ENCODE results near the gene MYH9. TPM values are rescaled to one million over a fixed set of nuclear protein-coding genes. Genes with fewer than 3 reads are reported as not detected.
A peak's percentile ranks its signal among the peaks of the same experiment; 100 is the strongest.
"Not testable (repeated sequence)": the region's sequence is repeated elsewhere in the genome, so short reads cannot be mapped to it uniquely, and the experiment has no call there.

The MYH9 gene
- total RNA-seq, 1 donor from 2014 or later, result 111 TPM

DNA sequence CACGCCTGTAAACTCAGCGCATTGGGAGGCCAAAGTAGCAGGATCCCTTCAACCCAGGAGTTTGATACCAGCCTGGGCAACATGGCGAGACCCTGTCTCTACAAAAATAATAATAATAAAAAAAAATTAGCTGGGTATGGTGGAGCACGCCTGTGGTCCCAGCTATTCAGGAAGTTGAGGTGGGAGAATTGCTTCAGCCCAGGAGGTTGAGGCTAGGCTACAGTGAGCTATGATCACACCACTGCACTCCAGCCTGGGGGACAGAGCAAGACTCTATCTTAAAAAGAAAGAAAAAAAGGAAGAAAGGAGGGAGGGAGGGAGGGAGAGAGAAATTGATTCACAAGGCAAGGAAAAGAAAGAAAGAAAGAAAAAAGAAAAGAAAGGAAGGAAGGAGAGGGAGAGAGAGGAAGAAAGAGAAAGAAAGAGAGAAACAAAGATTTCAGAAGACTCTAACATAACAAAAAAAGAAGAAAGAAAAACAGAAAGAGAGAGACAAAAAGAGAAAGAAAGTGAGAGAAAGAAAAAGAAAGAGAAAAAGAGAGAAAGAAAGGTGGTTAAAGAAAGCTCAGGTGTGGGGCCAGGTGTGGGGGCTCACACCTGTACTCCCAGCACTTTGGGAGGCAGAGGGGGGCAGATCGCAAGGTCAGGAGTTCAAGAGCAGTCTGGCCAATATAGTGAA lies 37.3 kb upstream of the MYH9 start:
- Histone ChIP-seq H3K9ac (ENCODE audit: low read depth in 1 of 3, low read length in 3 of 3) (no peak overlapping the region), H3K27me3 (ENCODE audit: control insufficient read depth in 3 of 3, insufficient read depth in 3 of 3, low read length in 3 of 3) (no peaks in the 10 kb centered on the region), H3K36me3 (ENCODE audit: control insufficient read depth in 3 of 3, insufficient read depth in 3 of 3, low read length in 3 of 3) (no peaks in the 10 kb centered on the region), H3K9me3 (ENCODE audit: control insufficient read depth in 3 of 3, low read length in 3 of 3) (no peaks in the 10 kb centered on the region), H3K27ac (ENCODE audit: low read depth, low read length) (no peak overlapping the region), H3K4me3 (ENCODE audit: low read length in 3 of 3) (no peak overlapping the region), H3K4me1 (ENCODE audit: control insufficient read depth in 3 of 3, insufficient read depth in 3 of 3, low read length in 3 of 3) (peaks cover 0 to 8% (median 0%) of the 10 kb centered on the region in 3 donors)

- H3K27ac ChIP-seq (ENCODE audit: low read depth, low read length); H3K4me3 ChIP-seq (ENCODE audit: low read length in 3 of 3); H3K4me1 ChIP-seq (ENCODE audit: control insufficient read depth in 3 of 3, insufficient read depth in 3 of 3, low read length in 3 of 3); H3K9ac ChIP-seq (ENCODE audit: low read depth in 1 of 3, low read length in 3 of 3); H3K36me3 ChIP-seq (ENCODE audit: control insufficient read depth in 3 of 3, insufficient read depth in 3 of 3, low read length in 3 of 3); H3K9me3 ChIP-seq (ENCODE audit: control insufficient read depth in 3 of 3, low read length in 3 of 3); H3K27me3 ChIP-seq (ENCODE audit: control insufficient read depth in 3 of 3, insufficient read depth in 3 of 3, low read length in 3 of 3): not testable (repeated sequence)
Measured at GRCh38 chr22:36424466-36424865, 36.7 kb upstream of the MYH9 start.

- no peaks in the 10 kb centered on the region for H3K36me3 ChIP-seq (ENCODE audit: control insufficient read depth in 3 of 3, insufficient read depth in 3 of 3, low read length in 3 of 3)
- H3K9me3 ChIP-seq (ENCODE audit: control insufficient read depth in 3 of 3, low read length in 3 of 3), result no peaks in the 10 kb centered on the region
- peaks cover 0 to 10% (median 5%) of the 10 kb centered on the region in 3 donors for H3K4me1 ChIP-seq (ENCODE audit: control insufficient read depth in 3 of 3, insufficient read depth in 3 of 3, low read length in 3 of 3)
- no peak overlapping the region for H3K4me3 ChIP-seq (ENCODE audit: low read length in 3 of 3)
- H3K9ac ChIP-seq (ENCODE audit: low read depth in 1 of 3, low read length in 3 of 3), result no peak overlapping the region
- H3K27ac ChIP-seq (ENCODE audit: low read depth, low read length), result no peak overlapping the region
- no peaks in the 10 kb centered on the region for H3K27me3 ChIP-seq (ENCODE audit: control insufficient read depth in 3 of 3, insufficient read depth in 3 of 3, low read length in 3 of 3)
Measured at GRCh38 chr22:36423461-36424404, 36.0 kb upstream of the MYH9 start.

DNA sequence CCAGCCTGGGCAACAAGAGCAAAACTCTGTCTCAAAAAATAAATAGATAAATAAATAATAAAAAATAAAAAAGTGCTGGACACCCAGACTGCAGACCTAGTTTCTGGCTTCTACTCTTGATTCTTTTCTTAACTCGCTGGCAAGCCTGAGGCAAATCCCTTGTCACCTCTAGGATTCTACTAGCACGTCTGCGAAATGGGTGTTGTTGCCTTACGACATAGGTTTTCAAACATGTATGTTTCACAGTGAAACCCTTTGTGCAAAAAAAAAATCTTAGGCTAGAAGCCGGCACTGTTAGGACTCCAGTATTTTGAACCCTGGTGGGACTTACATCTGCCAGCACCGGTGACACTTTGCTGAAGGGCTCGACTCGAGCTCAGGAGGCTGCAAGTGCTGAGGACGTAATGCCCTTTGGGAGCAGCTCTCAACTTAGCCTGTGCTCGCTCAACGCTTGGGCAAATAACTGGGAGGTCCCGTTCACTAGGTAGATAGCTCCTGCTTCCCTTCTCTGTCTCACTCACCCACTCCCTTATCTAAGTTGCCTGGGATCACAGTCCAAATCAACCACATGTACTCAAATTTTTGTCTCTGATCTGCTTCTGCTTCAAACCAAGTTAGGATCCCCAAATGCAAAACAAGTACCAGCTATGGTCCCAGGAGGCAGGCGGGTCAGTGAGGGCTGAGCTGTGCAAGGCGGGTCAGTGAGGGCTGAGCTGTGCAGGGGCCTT lies 34.7 kb upstream of the MYH9 start:
- no peaks in the 10 kb centered on the region for H3K9me3 ChIP-seq (ENCODE audit: control insufficient read depth in 3 of 3, low read length in 3 of 3)
- H3K4me1 ChIP-seq (ENCODE audit: control insufficient read depth in 3 of 3, insufficient read depth in 3 of 3, low read length in 3 of 3), result peaks cover 0 to 9% (median 5%) of the 10 kb centered on the region in 3 donors
- no peaks in the 10 kb centered on the region for H3K27me3 ChIP-seq (ENCODE audit: control insufficient read depth in 3 of 3, insufficient read depth in 3 of 3, low read length in 3 of 3)
- H3K4me3 ChIP-seq (ENCODE audit: low read length in 3 of 3), result no peak overlapping the region
- no peak overlapping the region for H3K27ac ChIP-seq (ENCODE audit: low read depth, low read length)
- peak overlapping the region in 1 of 3 donors; percentile 21 for H3K9ac ChIP-seq (ENCODE audit: low read depth in 1 of 3, low read length in 3 of 3)
- H3K36me3 ChIP-seq (ENCODE audit: control insufficient read depth in 3 of 3, insufficient read depth in 3 of 3, low read length in 3 of 3), result no peaks in the 10 kb centered on the region

DNA sequence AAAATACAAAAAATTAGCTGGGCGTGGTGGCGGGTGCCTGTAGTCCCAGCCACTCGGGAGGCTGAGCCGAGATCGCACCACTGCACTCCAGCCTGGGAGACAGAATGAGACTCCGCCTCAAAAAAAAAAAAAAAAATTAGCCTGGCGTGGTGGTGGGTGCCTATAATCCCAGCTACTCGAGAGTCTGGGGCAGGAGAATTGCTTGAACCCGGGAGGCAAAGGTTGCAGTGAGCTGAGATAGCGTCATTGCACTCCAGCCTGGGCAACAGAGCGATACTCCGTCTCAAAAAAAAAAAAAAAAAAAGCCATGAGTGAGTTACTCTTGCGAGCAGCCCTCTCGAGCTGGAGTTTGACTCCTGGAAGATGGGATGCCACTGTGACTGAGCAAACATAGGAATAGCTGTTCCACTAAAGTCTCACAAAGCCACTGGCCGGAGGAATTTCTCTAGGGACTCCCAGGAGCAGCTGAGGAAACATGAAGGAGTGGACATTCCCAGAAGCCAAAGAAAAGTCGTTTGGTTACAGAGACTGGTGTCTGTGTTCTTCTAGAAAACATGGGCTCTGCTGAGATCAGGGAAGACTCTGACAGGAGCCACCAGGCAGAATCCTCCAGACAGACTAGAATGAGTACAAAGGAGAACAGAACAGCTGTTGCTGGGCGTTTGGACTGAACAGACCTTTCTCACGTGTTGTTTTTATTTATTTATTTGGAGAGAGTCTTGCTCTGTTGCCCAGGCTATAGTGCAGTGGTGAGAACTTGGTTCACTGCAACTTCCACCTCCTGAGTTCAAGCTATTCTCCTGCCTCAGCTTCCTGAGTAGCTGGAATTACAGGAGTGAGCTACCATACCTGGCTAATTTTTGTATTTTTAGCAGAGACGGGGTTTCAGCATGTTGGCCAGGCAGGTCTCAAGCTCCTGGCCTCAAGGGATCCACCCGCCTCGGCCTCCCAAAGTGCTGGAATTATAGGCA lies 32.4 kb upstream of the MYH9 start:
- no peak overlapping the region for H3K4me3 ChIP-seq (ENCODE audit: low read length in 3 of 3)
- H3K27ac ChIP-seq (ENCODE audit: low read depth, low read length), result peak overlapping the region; percentile 23
- peaks cover 0 to 9% (median 9%) of the 10 kb centered on the region in 3 donors for H3K4me1 ChIP-seq (ENCODE audit: control insufficient read depth in 3 of 3, insufficient read depth in 3 of 3, low read length in 3 of 3)
- no peak overlapping the region for H3K9ac ChIP-seq (ENCODE audit: low read depth in 1 of 3, low read length in 3 of 3)
- H3K36me3 ChIP-seq (ENCODE audit: control insufficient read depth in 3 of 3, insufficient read depth in 3 of 3, low read length in 3 of 3), result no peaks in the 10 kb centered on the region
- no peaks in the 10 kb centered on the region for H3K9me3 ChIP-seq (ENCODE audit: control insufficient read depth in 3 of 3, low read length in 3 of 3)
- H3K27me3 ChIP-seq (ENCODE audit: control insufficient read depth in 3 of 3, insufficient read depth in 3 of 3, low read length in 3 of 3), result no peaks in the 10 kb centered on the region

DNA sequence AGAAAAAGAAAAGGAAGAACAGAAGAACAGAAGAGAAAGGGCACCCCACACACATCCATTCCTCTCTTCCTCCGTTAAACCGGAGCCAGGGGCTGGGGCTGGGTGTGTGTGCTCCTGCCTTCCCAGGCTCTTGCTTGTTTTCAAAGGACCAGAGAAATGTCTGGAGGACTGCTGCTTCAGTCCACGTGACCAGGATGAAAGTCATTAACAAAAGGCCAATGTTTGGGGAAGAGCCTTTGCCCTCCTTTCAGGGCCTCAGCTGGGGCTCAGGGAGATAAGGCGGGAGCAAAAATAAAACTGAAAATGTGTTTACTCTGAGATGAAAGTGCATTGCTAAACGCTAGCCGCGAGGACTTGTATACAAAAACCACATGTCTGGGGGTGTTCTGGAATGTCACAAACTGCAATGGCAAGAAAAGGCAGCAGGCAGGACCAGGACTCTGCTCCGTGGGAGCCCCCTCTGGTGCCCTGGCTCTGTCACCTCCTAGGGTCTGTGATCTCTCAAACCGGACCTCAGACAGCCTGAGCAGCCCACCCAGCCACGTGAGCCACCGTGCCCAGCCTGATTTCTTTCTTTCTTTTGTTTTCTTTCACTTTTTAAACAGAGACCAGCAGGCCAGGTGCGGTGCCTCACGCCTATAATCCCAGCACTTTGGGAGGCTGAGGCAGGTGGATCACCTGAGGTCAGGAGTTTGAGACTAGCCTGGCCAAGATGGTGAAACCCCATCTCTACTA lies 31.6 kb upstream of the MYH9 start:
- Histone ChIP-seq H3K4me3 (ENCODE audit: low read length in 3 of 3) (peak overlapping the region in 1 of 3 donors; percentile 41), H3K4me1 (ENCODE audit: control insufficient read depth in 3 of 3, insufficient read depth in 3 of 3, low read length in 3 of 3) (peaks cover 0 to 9% (median 9%) of the 10 kb centered on the region in 3 donors), H3K9me3 (ENCODE audit: control insufficient read depth in 3 of 3, low read length in 3 of 3) (no peaks in the 10 kb centered on the region), H3K27ac (ENCODE audit: low read depth, low read length) (peak overlapping the region; percentile 23), H3K27me3 (ENCODE audit: control insufficient read depth in 3 of 3, insufficient read depth in 3 of 3, low read length in 3 of 3) (no peaks in the 10 kb centered on the region), H3K36me3 (ENCODE audit: control insufficient read depth in 3 of 3, insufficient read depth in 3 of 3, low read length in 3 of 3) (no peaks in the 10 kb centered on the region), H3K9ac (ENCODE audit: low read depth in 1 of 3, low read length in 3 of 3) (no peak overlapping the region)

- no peak overlapping the region for H3K4me3 ChIP-seq (ENCODE audit: low read length in 3 of 3)
- no peak overlapping the region for H3K9ac ChIP-seq (ENCODE audit: low read depth in 1 of 3, low read length in 3 of 3)
- H3K27me3 ChIP-seq (ENCODE audit: control insufficient read depth in 3 of 3, insufficient read depth in 3 of 3, low read length in 3 of 3), result no peaks in the 10 kb centered on the region
- H3K9me3 ChIP-seq (ENCODE audit: control insufficient read depth in 3 of 3, low read length in 3 of 3), result no peaks in the 10 kb centered on the region
- peaks cover 0 to 11% (median 9%) of the 10 kb centered on the region in 3 donors for H3K4me1 ChIP-seq (ENCODE audit: control insufficient read depth in 3 of 3, insufficient read depth in 3 of 3, low read length in 3 of 3)
- no peaks in the 10 kb centered on the region for H3K36me3 ChIP-seq (ENCODE audit: control insufficient read depth in 3 of 3, insufficient read depth in 3 of 3, low read length in 3 of 3)
- H3K27ac ChIP-seq (ENCODE audit: low read depth, low read length), result no peak overlapping the region
Measured at GRCh38 chr22:36417281-36417686, 29.5 kb upstream of the MYH9 start.

GRCh38 chr22:36415415-36416168 lies 27.8 kb upstream of the MYH9 start:
- no peaks in the 10 kb centered on the region for H3K9me3 ChIP-seq (ENCODE audit: control insufficient read depth in 3 of 3, low read length in 3 of 3)
- peaks cover 0 to 11% (median 9%) of the 10 kb centered on the region in 3 donors for H3K4me1 ChIP-seq (ENCODE audit: control insufficient read depth in 3 of 3, insufficient read depth in 3 of 3, low read length in 3 of 3)
- H3K9ac ChIP-seq (ENCODE audit: low read depth in 1 of 3, low read length in 3 of 3), result no peak overlapping the region
- H3K27ac ChIP-seq (ENCODE audit: low read depth, low read length), result no peak overlapping the region
- H3K27me3 ChIP-seq (ENCODE audit: control insufficient read depth in 3 of 3, insufficient read depth in 3 of 3, low read length in 3 of 3), result no peaks in the 10 kb centered on the region
- H3K4me3 ChIP-seq (ENCODE audit: low read length in 3 of 3), result no peak overlapping the region
- H3K36me3 ChIP-seq (ENCODE audit: control insufficient read depth in 3 of 3, insufficient read depth in 3 of 3, low read length in 3 of 3), result no peaks in the 10 kb centered on the region
